Upper lobe of right lung (tissue), 1 donor: ENCODE measurements around the gene MAP2K5. TPM values are rescaled to one million over a fixed set of nuclear protein-coding genes. Genes with fewer than 3 reads are reported as not detected.

Experiments
- ATAC-seq: fragments of 200-7000 bp; cut with Tn5 transposase; one replicate; pipeline ENCODE4 v1.9.1; 2020; ENCODE audit warnings: mild to moderate bottlenecking, moderate library complexity
- DNase-seq: peaks from one replicate; pipeline ENCODE4 v3.0.0-alpha.2; 2020
- H3K27ac ChIP-seq: fragments of 200-600 bp; one replicate; pipeline ENCODE4 v1.8.0; 2022
- H3K27me3 ChIP-seq: fragments of 200-600 bp; one replicate; pipeline ENCODE4 v1.8.0; 2022; ENCODE audit warnings: mild to moderate bottlenecking
- H3K36me3 ChIP-seq: fragments of 200-600 bp; one replicate; pipeline ENCODE4 v1.8.0; 2022
- H3K4me1 ChIP-seq: fragments of 200-600 bp; one replicate; pipeline ENCODE4 v1.8.0; 2022
- H3K4me3 ChIP-seq: fragments of 200-600 bp; one replicate; pipeline ENCODE4 v1.8.0; 2022; ENCODE audit warnings: mild to moderate bottlenecking
- H3K9me3 ChIP-seq: fragments of 200-600 bp; one replicate; pipeline ENCODE4 v1.8.0; 2022
- intact Hi-C: fragments of 100-400 bp; cut with DNase I; formaldehyde crosslinking; loops from one replicate; pipeline ENCODE4 v1.11.0; 2022
- total RNA-seq: library from RNA; stranded (reverse); fragmentation: NEBNext Ultra II Directional; extraction: Animal tissue kit (Norgen Biotek cat#: 25700); gene quantifications from one replicate; pipeline ENCODE4 v1.2.1, GENCODE V29; 2021
- TF ChIP-seq, protein P1 (sequence below): fragments of 200-600 bp; IDR thresholded peaks from one replicate; pipeline ENCODE4 v1.8.0; 2022; ENCODE audit warnings: antibody characterized with exemption
- donor health status: DM: no; HTN: yes; CAD: no; lungs with severe emphysema.

MAP2K5 gene
- total RNA-seq, 1 donor from 2014 or later: 18.3 TPM

DNA sequence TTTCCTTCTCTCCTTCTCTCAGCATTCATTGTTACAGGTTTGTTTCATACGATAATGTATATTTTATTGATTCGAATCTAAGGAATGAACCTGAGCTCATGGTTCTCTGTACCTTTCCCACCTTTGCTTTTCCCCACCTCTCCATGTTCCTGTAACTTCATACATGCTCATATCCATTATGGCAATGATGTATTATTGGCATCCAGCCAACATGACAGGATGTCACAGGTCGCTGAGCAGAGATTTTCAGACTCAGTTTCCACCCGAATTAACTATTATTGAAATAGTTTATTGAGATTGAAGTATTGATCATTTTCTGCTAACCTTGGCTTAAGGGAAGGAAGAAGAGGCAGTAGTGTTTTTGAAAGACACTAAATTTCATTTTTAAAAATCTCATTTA, 64.8 kb downstream of the MAP2K5 start:
- Histone ChIP-seq H3K4me1 (no peaks in the 10 kb centered on the region), H3K36me3 (peaks cover 4% of the 10 kb centered on the region), H3K27ac (no peak overlapping the region), H3K4me3 (no peak overlapping the region), H3K9me3 (no peaks in the 10 kb centered on the region), H3K27me3 (no peaks in the 10 kb centered on the region)
- intact Hi-C loops: no loop called here
- no peak for DNase-seq
- TF ChIP-seq, protein P1, sequence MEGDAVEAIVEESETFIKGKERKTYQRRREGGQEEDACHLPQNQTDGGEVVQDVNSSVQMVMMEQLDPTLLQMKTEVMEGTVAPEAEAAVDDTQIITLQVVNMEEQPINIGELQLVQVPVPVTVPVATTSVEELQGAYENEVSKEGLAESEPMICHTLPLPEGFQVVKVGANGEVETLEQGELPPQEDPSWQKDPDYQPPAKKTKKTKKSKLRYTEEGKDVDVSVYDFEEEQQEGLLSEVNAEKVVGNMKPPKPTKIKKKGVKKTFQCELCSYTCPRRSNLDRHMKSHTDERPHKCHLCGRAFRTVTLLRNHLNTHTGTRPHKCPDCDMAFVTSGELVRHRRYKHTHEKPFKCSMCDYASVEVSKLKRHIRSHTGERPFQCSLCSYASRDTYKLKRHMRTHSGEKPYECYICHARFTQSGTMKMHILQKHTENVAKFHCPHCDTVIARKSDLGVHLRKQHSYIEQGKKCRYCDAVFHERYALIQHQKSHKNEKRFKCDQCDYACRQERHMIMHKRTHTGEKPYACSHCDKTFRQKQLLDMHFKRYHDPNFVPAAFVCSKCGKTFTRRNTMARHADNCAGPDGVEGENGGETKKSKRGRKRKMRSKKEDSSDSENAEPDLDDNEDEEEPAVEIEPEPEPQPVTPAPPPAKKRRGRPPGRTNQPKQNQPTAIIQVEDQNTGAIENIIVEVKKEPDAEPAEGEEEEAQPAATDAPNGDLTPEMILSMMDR: no peak
- ATAC-seq: no peak

DNA sequence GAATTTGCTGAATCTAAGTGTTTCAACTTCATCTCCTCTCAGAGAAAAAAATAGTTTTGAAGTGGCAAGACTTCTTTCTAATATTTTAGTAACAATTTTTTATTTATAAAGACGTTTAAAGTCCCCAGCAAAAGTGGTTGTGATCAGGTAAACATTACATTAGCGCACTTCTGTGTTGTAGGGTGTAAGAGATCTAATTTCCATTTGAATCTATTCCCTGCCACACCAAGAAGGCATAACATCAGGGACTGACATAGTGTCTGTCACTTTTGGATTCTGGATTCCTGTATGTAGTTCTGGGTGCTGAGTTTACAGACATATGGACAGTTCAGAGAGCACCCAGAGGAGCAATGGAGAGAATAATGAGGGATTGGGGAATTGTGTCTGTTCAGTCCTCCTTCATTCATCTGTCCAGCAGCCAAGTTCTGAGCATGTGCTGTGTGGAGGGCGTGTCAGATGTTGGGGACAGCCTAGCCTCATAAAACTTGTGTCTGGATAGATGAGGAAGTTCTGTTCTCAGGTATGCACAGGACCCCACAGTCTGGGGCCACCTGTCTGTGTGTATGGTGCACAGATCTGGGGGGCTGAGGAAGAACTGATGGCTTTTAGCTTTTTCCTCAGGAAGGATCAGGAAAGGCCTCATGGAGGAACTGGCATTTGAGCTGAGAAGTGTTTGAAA, 65.6 kb downstream of the MAP2K5 start:
- no peaks in the 10 kb centered on the region for H3K27me3 ChIP-seq
- H3K9me3 ChIP-seq: no peaks in the 10 kb centered on the region
- DNase-seq: no peak
- TF ChIP-seq, protein P1: no peak
- ATAC-seq: no peak
- intact Hi-C loops: no loop called here
- H3K4me3 ChIP-seq: no peak overlapping the region
- no peak overlapping the region for H3K27ac ChIP-seq
- no peaks in the 10 kb centered on the region for H3K4me1 ChIP-seq
- H3K36me3 ChIP-seq: no peaks in the 10 kb centered on the region

DNA sequence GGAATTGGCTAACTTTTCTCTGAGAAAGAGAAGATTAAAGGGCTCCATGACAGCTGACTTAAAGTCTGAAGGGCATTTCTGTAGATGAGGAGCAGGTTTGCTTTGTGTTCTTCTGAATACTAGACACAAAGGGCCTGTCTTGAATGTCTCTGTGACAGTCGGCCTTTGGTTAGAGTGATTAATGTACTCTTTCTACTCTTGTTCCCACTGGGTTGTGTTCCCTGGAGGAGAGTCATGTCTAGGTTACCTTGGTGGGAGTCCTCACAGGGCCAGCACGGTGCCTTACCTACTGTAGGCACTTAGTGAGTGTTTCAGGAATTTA, 66.1 kb downstream of the MAP2K5 start:
- ATAC-seq (no peak), DNase-seq (no peak)
- Histone ChIP-seq H3K4me3 (no peak overlapping the region), H3K36me3 (no peaks in the 10 kb centered on the region), H3K4me1 (no peaks in the 10 kb centered on the region), H3K9me3 (no peaks in the 10 kb centered on the region), H3K27me3 (no peaks in the 10 kb centered on the region), H3K27ac (no peak overlapping the region)
- intact Hi-C loops: no loop called here
- TF ChIP-seq, protein P1: no peak

DNA sequence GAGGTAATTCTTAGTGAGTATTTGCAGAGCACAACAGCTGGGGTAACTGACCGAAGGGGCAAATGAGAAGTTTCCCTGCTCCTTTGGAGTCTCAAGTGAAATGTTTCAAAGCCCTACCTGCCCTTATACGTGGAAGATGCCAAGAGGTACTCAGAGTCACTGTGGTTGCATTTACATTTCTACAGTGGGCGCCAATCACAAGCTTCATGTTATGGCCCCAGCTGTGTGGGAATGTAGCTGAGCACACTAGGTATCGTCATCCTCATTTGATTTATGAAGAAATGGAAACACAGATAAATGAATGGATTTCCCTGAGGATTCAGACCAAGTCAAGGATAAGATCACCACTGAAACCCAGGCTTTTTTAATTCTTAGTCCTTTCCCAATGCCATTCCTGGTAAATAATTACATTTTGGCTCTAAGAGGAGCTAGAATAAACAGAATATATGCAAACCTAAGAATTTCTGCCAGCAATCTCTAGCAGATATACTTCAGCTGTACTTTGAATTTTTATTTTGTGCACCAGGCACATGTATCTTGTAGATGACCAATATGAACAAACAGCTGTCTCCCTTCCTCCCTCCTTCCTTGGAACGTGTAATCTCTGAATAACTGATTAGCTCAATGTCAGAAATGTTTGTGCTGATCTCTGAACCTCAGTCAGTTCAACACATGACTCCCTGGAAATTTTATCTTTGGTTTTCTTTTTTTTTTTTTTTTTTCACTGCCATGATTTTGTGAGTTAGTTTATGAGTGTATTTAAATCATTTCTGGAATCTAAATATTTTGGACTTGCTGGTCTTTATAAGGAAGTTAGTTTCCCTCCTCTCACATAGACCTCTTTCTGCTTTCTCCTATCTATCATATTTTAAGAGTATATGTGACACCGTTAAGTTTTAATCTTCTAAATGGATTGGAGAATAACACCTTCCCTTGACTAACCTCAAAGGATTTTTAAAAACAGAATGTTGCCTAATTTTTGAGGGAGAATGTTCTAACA, 69.2 kb downstream of the MAP2K5 start:
- Histone ChIP-seq H3K36me3 (no peaks in the 10 kb centered on the region), H3K4me1 (no peaks in the 10 kb centered on the region), H3K4me3 (no peak overlapping the region), H3K9me3 (no peaks in the 10 kb centered on the region), H3K27me3 (no peaks in the 10 kb centered on the region), H3K27ac (no peak overlapping the region)
- intact Hi-C loops: no loop called here
- no peak for ATAC-seq
- TF ChIP-seq, protein P1: no peak
- no peak for DNase-seq

DNA sequence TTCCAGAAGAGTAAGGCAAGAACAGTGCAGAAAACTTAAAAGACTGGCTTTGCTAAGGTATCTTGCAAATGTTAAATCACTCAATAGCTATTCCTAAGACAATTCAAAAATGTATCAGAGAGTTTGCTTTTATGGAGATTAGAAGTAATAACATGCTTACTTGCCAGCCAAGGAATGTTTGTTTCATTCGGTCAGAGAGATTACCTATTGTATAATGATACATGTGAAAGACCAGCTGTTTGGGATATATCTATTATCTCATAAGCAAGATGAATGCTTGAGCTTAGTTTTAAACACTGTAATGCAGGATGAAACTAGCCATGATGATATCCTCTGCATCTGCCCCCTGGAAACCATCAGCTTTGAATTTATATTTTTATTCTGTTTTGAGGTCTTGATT, 70.7 kb downstream of the MAP2K5 start:
- H3K27me3 ChIP-seq: no peaks in the 10 kb centered on the region
- no peaks in the 10 kb centered on the region for H3K36me3 ChIP-seq
- DNase-seq (no peak), ATAC-seq (no peak)
- intact Hi-C loops: no loop called here
- no peak overlapping the region for H3K4me3 ChIP-seq
- H3K4me1 ChIP-seq: no peaks in the 10 kb centered on the region
- TF ChIP-seq, protein P1: no peak
- no peaks in the 10 kb centered on the region for H3K9me3 ChIP-seq
- no peak overlapping the region for H3K27ac ChIP-seq
